T-helper 1 cell treated with Interleukin-12 subunit alpha and Interleukin-12 subunit beta and Interleukin-4 antibody, amounts not matched to agents 30 μg/mL and 1 μg/mL, for 36 hours (primary cell): ENCODE measurements around the gene LGR4.
"Not testable (repeated sequence)": the region's sequence is repeated elsewhere in the genome, so short reads cannot be mapped to it uniquely, and the experiment has no call there.

Experiments
- H3K27ac Mint-ChIP-seq: one replicate; pipeline ENCODE4 v1.8.0; 2021; ENCODE audit warnings: mild to moderate bottlenecking, mixed read lengths
- H3K27me3 Mint-ChIP-seq: one replicate; pipeline ENCODE4 v1.8.0; 2021; ENCODE audit warnings: low read depth, mixed read lengths
- H3K36me3 Mint-ChIP-seq: one replicate; pipeline ENCODE4 v1.8.0; 2021; ENCODE audit warnings: low read depth, mixed read lengths
- H3K4me1 Mint-ChIP-seq: one replicate; pipeline ENCODE4 v1.8.0; 2021; ENCODE audit warnings: low read depth, mixed read lengths
- H3K4me3 Mint-ChIP-seq: one replicate; pipeline ENCODE4 v1.8.0; 2021; ENCODE audit warnings: mild to moderate bottlenecking, moderate library complexity, mixed read lengths
- H3K9me3 Mint-ChIP-seq: one replicate; pipeline ENCODE4 v1.8.0; 2021; ENCODE audit warnings: mixed read lengths

The LGR4 gene

GRCh38 chr11:27456795-27457329 is 15.7 kb downstream of the LGR4 start:
- Mint-ChIP-seq H3K36me3 (no peaks in the 10 kb centered on the region), H3K9me3 (no peaks in the 10 kb centered on the region), H3K27me3 (peaks cover 4% of the 10 kb centered on the region), H3K4me3 (no peak overlapping the region), H3K4me1 (no peaks in the 10 kb centered on the region), H3K27ac (no peak overlapping the region)

GRCh38 chr11:27456140-27456794 is 16.3 kb downstream of the LGR4 start:
- H3K36me3 Mint-ChIP-seq: no peaks in the 10 kb centered on the region
- H3K4me1 Mint-ChIP-seq: no peaks in the 10 kb centered on the region
- no peaks in the 10 kb centered on the region for H3K9me3 Mint-ChIP-seq
- no peak overlapping the region for H3K27ac Mint-ChIP-seq
- no peak overlapping the region for H3K4me3 Mint-ChIP-seq
- peaks cover 4% of the 10 kb centered on the region for H3K27me3 Mint-ChIP-seq

GRCh38 chr11:27455667-27456066 is 16.9 kb downstream of the LGR4 start:
- Mint-ChIP-seq H3K4me1 (no peaks in the 10 kb centered on the region), H3K9me3 (no peaks in the 10 kb centered on the region), H3K27me3 (peaks cover 4% of the 10 kb centered on the region), H3K4me3 (no peak overlapping the region), H3K36me3 (no peaks in the 10 kb centered on the region), H3K27ac (no peak overlapping the region)

GRCh38 chr11:27453701-27454100 is 18.9 kb downstream of the LGR4 start:
- H3K36me3 Mint-ChIP-seq: no peaks in the 10 kb centered on the region

GRCh38 chr11:27452147-27452546 is 20.4 kb downstream of the LGR4 start:
- Mint-ChIP-seq H3K4me3 (no peak overlapping the region), H3K36me3 (no peaks in the 10 kb centered on the region), H3K9me3 (no peaks in the 10 kb centered on the region), H3K27ac (no peak overlapping the region), H3K27me3 (peaks cover 4% of the 10 kb centered on the region), H3K4me1 (no peaks in the 10 kb centered on the region)

More at GRCh38 chr11:27453701-27454100, 18.9 kb downstream of the LGR4 start:
- Mint-ChIP-seq H3K4me3 (no peak overlapping the region), H3K9me3 (no peaks in the 10 kb centered on the region), H3K4me1 (no peaks in the 10 kb centered on the region), H3K27me3 (peaks cover 4% of the 10 kb centered on the region), H3K27ac (no peak overlapping the region)

GRCh38 chr11:27451244-27451965 is 21.2 kb downstream of the LGR4 start:
- no peaks in the 10 kb centered on the region for H3K36me3 Mint-ChIP-seq
- peaks cover 4% of the 10 kb centered on the region for H3K27me3 Mint-ChIP-seq
- no peaks in the 10 kb centered on the region for H3K9me3 Mint-ChIP-seq
- no peak overlapping the region for H3K27ac Mint-ChIP-seq
- no peaks in the 10 kb centered on the region for H3K4me1 Mint-ChIP-seq
- no peak overlapping the region for H3K4me3 Mint-ChIP-seq

- H3K9me3 Mint-ChIP-seq, H3K27ac Mint-ChIP-seq, H3K27me3 Mint-ChIP-seq, H3K4me3 Mint-ChIP-seq, H3K36me3 Mint-ChIP-seq, H3K4me1 Mint-ChIP-seq: not testable (repeated sequence)
Measured at GRCh38 chr11:27448184-27448540, 24.4 kb downstream of the LGR4 start.

- H3K27ac Mint-ChIP-seq: no peak overlapping the region
- no peaks in the 10 kb centered on the region for H3K27me3 Mint-ChIP-seq
- H3K36me3 Mint-ChIP-seq: no peaks in the 10 kb centered on the region
- H3K4me3 Mint-ChIP-seq: no peak overlapping the region
- no peaks in the 10 kb centered on the region for H3K4me1 Mint-ChIP-seq
- H3K9me3 Mint-ChIP-seq: no peaks in the 10 kb centered on the region
Measured at GRCh38 chr11:27447288-27448183, 25.1 kb downstream of the LGR4 start.

GRCh38 chr11:27445625-27446024 is 27.0 kb downstream of the LGR4 start:
- Mint-ChIP-seq H3K4me3 (no peak overlapping the region), H3K27me3 (peaks cover 5% of the 10 kb centered on the region), H3K4me1 (no peaks in the 10 kb centered on the region), H3K9me3 (no peaks in the 10 kb centered on the region), H3K27ac (no peak overlapping the region), H3K36me3 (no peaks in the 10 kb centered on the region)

GRCh38 chr11:27444801-27445215 is 27.8 kb downstream of the LGR4 start:
- Mint-ChIP-seq H3K4me3 (no peak overlapping the region), H3K27me3 (peaks cover 5% of the 10 kb centered on the region), H3K9me3 (no peaks in the 10 kb centered on the region), H3K27ac (no peak overlapping the region), H3K4me1 (no peaks in the 10 kb centered on the region), H3K36me3 (no peaks in the 10 kb centered on the region)

GRCh38 chr11:27443746-27444507 is 28.7 kb downstream of the LGR4 start:
- Mint-ChIP-seq H3K9me3 (no peaks in the 10 kb centered on the region), H3K27me3 (peaks cover 5% of the 10 kb centered on the region), H3K4me3 (no peak overlapping the region), H3K4me1 (no peaks in the 10 kb centered on the region), H3K36me3 (no peaks in the 10 kb centered on the region), H3K27ac (no peak overlapping the region)

GRCh38 chr11:27443227-27443626 is 29.4 kb downstream of the LGR4 start:
- H3K4me3 Mint-ChIP-seq: no peak overlapping the region
- no peak overlapping the region for H3K27ac Mint-ChIP-seq
- no peaks in the 10 kb centered on the region for H3K9me3 Mint-ChIP-seq
- H3K4me1 Mint-ChIP-seq: no peaks in the 10 kb centered on the region
- H3K36me3 Mint-ChIP-seq: no peaks in the 10 kb centered on the region
- peaks cover 5% of the 10 kb centered on the region for H3K27me3 Mint-ChIP-seq

- Mint-ChIP-seq H3K9me3 (no peaks in the 10 kb centered on the region), H3K27me3 (peaks cover 5% of the 10 kb centered on the region), H3K4me3 (no peak overlapping the region), H3K4me1 (no peaks in the 10 kb centered on the region), H3K27ac (no peak overlapping the region), H3K36me3 (no peaks in the 10 kb centered on the region)
Measured at GRCh38 chr11:27440090-27440489, 32.5 kb downstream of the LGR4 start.

- H3K4me3 Mint-ChIP-seq: no peak overlapping the region
- H3K27me3 Mint-ChIP-seq: peaks cover 5% of the 10 kb centered on the region
- no peaks in the 10 kb centered on the region for H3K36me3 Mint-ChIP-seq
- no peaks in the 10 kb centered on the region for H3K4me1 Mint-ChIP-seq
- H3K9me3 Mint-ChIP-seq: no peaks in the 10 kb centered on the region
- H3K27ac Mint-ChIP-seq: no peak overlapping the region
Measured at GRCh38 chr11:27438595-27438981, 34.0 kb downstream of the LGR4 start.
